Stomach (tissue), 9 donors: Measurements from ENCODE around the gene SESTD1. TPM values are rescaled to one million over a fixed set of nuclear protein-coding genes. Genes with fewer than 3 reads are reported as not detected.
"Not testable (repeated sequence)": the region's sequence is repeated elsewhere in the genome, so short reads cannot be mapped to it uniquely, and the experiment has no call there.

Source experiments
- DNase-seq, 2 donors: peaks; one replicate each; pipeline versions ENCODE4 v3.0.0 to v3.0.0-alpha.2; 2013 to 2019
- H3K27ac ChIP-seq, 5 donors: fragments of 200-600 bp in 4 of 5; sonication (generic) in 4 of 5; one replicate each; pipeline ENCODE4 v1.5.1; 2013 to 2019; ENCODE audit warnings: mild to moderate bottlenecking in 1 of 5, moderate library complexity in 1 of 5
- H3K27me3 ChIP-seq, 3 donors: fragments of 200-600 bp; sonication (generic); one replicate each; pipeline ENCODE4 v1.5.1; 2017 to 2019; ENCODE audit warnings: mixed run types in 1 of 3
- H3K36me3 ChIP-seq, 4 donors: fragments of 200-600 bp; sonication (generic); 1 replicate in 3 of 4; 2 replicates in 1 of 4; pipeline ENCODE4 v1.5.1; 2016 to 2019
- H3K4me1 ChIP-seq, 4 donors: fragments of 200-600 bp; sonication (generic); one replicate each; pipeline ENCODE4 v1.5.1; 2016 to 2019
- H3K4me3 ChIP-seq, 4 donors: fragments of 200-600 bp; sonication (generic) in 3 of 4; one replicate each; pipeline ENCODE4 v1.5.1; 2016 to 2019; ENCODE audit warnings: mild to moderate bottlenecking in 1 of 4
- H3K9me3 ChIP-seq, 4 donors: fragments of 200-600 bp; sonication (generic); one replicate each; pipeline ENCODE4 v1.5.1; 2016 to 2019
- CTCF ChIP-seq, 7 experiments: fragments of 450-650 bp in 4 of 7; fragments of 200-600 bp in 3 of 7; sonication (generic) in 3 of 7; IDR thresholded peaks; one replicate each; pipeline ENCODE4 v1.5.1; 2016 to 2019; ENCODE audit warnings: antibody characterized with exemption in 7 of 7, control low read depth in 2 of 7, mild to moderate bottlenecking in 1 of 7
- EP300 ChIP-seq: sonication (generic); formaldehyde crosslinking; IDR thresholded peaks from one replicate; pipeline ENCODE4 v1.6.1; 2017; ENCODE audit warnings: antibody characterized with exemption
- POLR2A ChIP-seq, 4 donors: fragments of 450-650 bp; IDR thresholded peaks; one replicate each; pipeline ENCODE4 v1.6.1; 2016; ENCODE audit warnings: antibody characterized with exemption in 4 of 4, control low read depth in 2 of 4, mild to moderate bottlenecking in 1 of 4, moderate library complexity in 1 of 4
- POLR2AphosphoS5 ChIP-seq, 3 donors: sonication (generic); formaldehyde crosslinking; IDR thresholded peaks; one replicate each; pipeline ENCODE4 v1.6.1; 2016; ENCODE audit warnings: antibody characterized with exemption in 3 of 3
- WGBS, 5 donors: extraction: QIAGEN DNeasy Blood & Tissue Kit in 3 of 5; methylation state at CpG; one replicate each; pipeline versions ENCODE4 v1.1.5 to v1.1.7; 2013 to 2018; 5-methylcytosine and 5-hydroxymethylcytosine counted together
- intact Hi-C: fragments of 100-400 bp; cut with DNase I; formaldehyde crosslinking; loops from one replicate; pipeline ENCODE4 v1.15.1; 2023; ENCODE audit warnings: low total_unique reads
- polyA plus RNA-seq, 3 donors: library from polyadenylated mRNA; stranded (reverse); fragments of 200-250 nt; gene quantifications; one replicate each; pipeline ENCODE4 v1.2.3, GENCODE V29; 2013
- total RNA-seq, 5 donors: library from RNA; depleted of rRNA; stranded (reverse); fragments of >200 nt; gene quantifications; one replicate each; pipeline versions ENCODE4 v1.1.0 to v1.2.3, GENCODE V29; 2014 to 2016
- donor health status: healthy with polysubstance abuse.
- donor health status: Bipolar disorder and iron deficiency.
- donor health status: healthy.

SESTD1 gene
- total and polyA plus RNA-seq, 8 donors = 7.4 to 159 (median 26.2) TPM

- TF ChIP-seq POLR2A (IDR thresholded peaks at IDR 0.05) = no peak
- H3K27me3 ChIP-seq = no peaks in the 10 kb centered on the region
- no peak overlapping the region for H3K27ac ChIP-seq
- no peak for DNase-seq
- WGBS, 5 donors = 89 to 97% (median 94%) methylated on average over 3 of the region's 3 CpGs; no CpG with 5 or more reads in 1 of the 5 donors
- no peaks in the 10 kb centered on the region for H3K36me3 ChIP-seq
- intact Hi-C loops = no loop called here
- no peaks in the 10 kb centered on the region for H3K9me3 ChIP-seq
- H3K4me1 ChIP-seq = peaks cover 0 to 10% (median 0%) of the 10 kb centered on the region in 4 donors
- no peak overlapping the region for H3K4me3 ChIP-seq
These were observed 62.8 kb downstream of the SESTD1 start for GRCh38 chr2:179201869-179202268.

- H3K27me3 ChIP-seq, H3K27ac ChIP-seq, intact Hi-C loops, DNase-seq, H3K9me3 ChIP-seq, H3K4me3 ChIP-seq, H3K36me3 ChIP-seq: not testable (repeated sequence)
- WGBS, 5 donors = 93 to 96% (median 96%) methylated on average over 23 of the region's 23 CpGs
- peaks cover 0 to 22% (median 0%) of the 10 kb centered on the region in 4 donors for H3K4me1 ChIP-seq
These were observed 68.6 kb downstream of the SESTD1 start for GRCh38 chr2:179195926-179196590.

GRCh38 chr2:179195141-179195540, 69.5 kb downstream of the SESTD1 start:
- Histone ChIP-seq H3K4me1 (peaks cover 0 to 22% (median 0%) of the 10 kb centered on the region in 4 donors), H3K9me3 (peaks cover 0 to 4% (median under 1%) of the 10 kb centered on the region in 4 donors), H3K27me3 (no peaks in the 10 kb centered on the region), H3K27ac (no peak overlapping the region), H3K36me3 (peaks cover 0 to 12% (median 9%) of the 10 kb centered on the region in 4 donors), H3K4me3 (no peak overlapping the region)
- DNase-seq = no peak
- intact Hi-C loops = no loop called here
- TF ChIP-seq EP300 (no peak), POLR2A (IDR thresholded peaks at IDR 0.05) (no peak)
- 89 to 98% (median 97%) methylated on average over 2 of the region's 2 CpGs for WGBS, 5 donors

- Histone ChIP-seq H3K4me1 (peaks cover 0 to 22% (median 0%) of the 10 kb centered on the region in 4 donors), H3K4me3 (no peak overlapping the region), H3K27ac (no peak overlapping the region), H3K9me3 (peaks cover 0 to 9% (median 2%) of the 10 kb centered on the region in 4 donors), H3K36me3 (peaks cover 2 to 15% (median 11%) of the 10 kb centered on the region in 4 donors), H3K27me3 (no peaks in the 10 kb centered on the region)
- TF ChIP-seq EP300 (no peak), POLR2AphosphoS5 (IDR thresholded peaks at IDR 0.05) (no peak), CTCF (IDR thresholded peaks at IDR 0.05) (no peak), POLR2A (IDR thresholded peaks at IDR 0.05) (no peak)
- intact Hi-C loops = no loop called here
- DNase-seq = no peak
- 84 to 94% (median 88%) methylated on average over 3 of the region's 3 CpGs for WGBS, 5 donors
These were observed 70.8 kb downstream of the SESTD1 start for GRCh38 chr2:179193759-179194394.

- H3K27ac ChIP-seq = no peak overlapping the region
- H3K4me3 ChIP-seq = no peak overlapping the region
- no peaks in the 10 kb centered on the region for H3K27me3 ChIP-seq
- DNase-seq = no peak
- peaks cover 0 to 9% (median 2%) of the 10 kb centered on the region in 4 donors for H3K9me3 ChIP-seq
- intact Hi-C loops = no loop called here
- peaks cover 2 to 15% (median 11%) of the 10 kb centered on the region in 4 donors for H3K36me3 ChIP-seq
- 89 to 95% (median 92%) methylated on average over 2 of the region's 2 CpGs for WGBS, 5 donors
- TF ChIP-seq POLR2A (IDR thresholded peaks at IDR 0.05) (no peak), POLR2AphosphoS5 (IDR thresholded peaks at IDR 0.05) (no peak), EP300 (no peak), CTCF (IDR thresholded peaks at IDR 0.05) (no peak)
- H3K4me1 ChIP-seq = peaks cover 0 to 22% (median 0%) of the 10 kb centered on the region in 4 donors
These were observed 73.5 kb downstream of the SESTD1 start for GRCh38 chr2:179191110-179191509.
